ENCODE data around the gene SCNN1B. TPM values are rescaled to one million over a fixed set of nuclear protein-coding genes. Genes with fewer than 3 reads are reported as not detected.

Gene SCNN1B
- total and polyA plus RNA-seq, 2 of the 13 experiments (the other 11 are each of a cell fraction or from before 2014, with no cell fraction given), result not detected

- no peak overlapping the region for H3K4me2 ChIP-seq (ENCODE audit: low read depth, low read length)
- H3K9ac ChIP-seq (ENCODE audit: insufficient read depth, low read depth, low read length), result no peak overlapping the region
- FAIRE-seq (no peak), ATAC-seq (peak; percentile 34; the same call in 1 of the 3 replicates), DNase-seq (ENCODE audit: low spot score) (no peak)
- 4% methylated on average over 5 of the region's 5 CpGs for WGBS (ENCODE audit: low lambda C conversion rate)
- no peak overlapping the region for H2AFZ ChIP-seq (ENCODE audit: low read length)
- no peak overlapping the region for H3K27ac ChIP-seq (ENCODE audit: extremely low read length, insufficient read depth, low read length)
- H3K36me3 ChIP-seq (replicated peaks in 1 of 2; ENCODE audit: control insufficient read depth in 1 of 2, insufficient read depth in 2 of 2, low read length in 2 of 2), result no peaks in the 10 kb centered on the region
- in situ Hi-C loops (cut with HindIII; ENCODE audit: extremely low pct_ligation_motif_present, low pct_unique_long_range_greater_than_20kb), result no loop called here
- no TSS peak for BruUV-seq (replicated peaks)
- no peaks in the 10 kb centered on the region for H3K79me2 ChIP-seq (ENCODE audit: insufficient read depth, low read length)
- no peaks in the 10 kb centered on the region for H3K9me3 ChIP-seq (ENCODE audit: low read length)
- intact Hi-C loops (cut with micrococcal nuclease; ENCODE audit: unreplicated experiment), result no loop called here
- H3K27me3 ChIP-seq (ENCODE audit: control insufficient read depth in 1 of 2, insufficient read depth in 2 of 2, low read length in 2 of 2), result peaks cover 0 to 6% of the 10 kb centered on the region in 2 experiments; a peak in 2 of 5 replicates
- H3K4me1 ChIP-seq (ENCODE audit: insufficient read depth, low read length), result peaks cover 7% of the 10 kb centered on the region
- CTCF ChIA-PET (ENCODE audit: low intra/inter-chr PET ratio, low total read pairs), result no interaction called here
- POLR2A ChIA-PET, result no interaction called here
- no peak overlapping the region for H3K4me3 ChIP-seq (replicated peaks in 1 of 3; ENCODE audit: insufficient read depth in 1 of 3, low read depth in 2 of 3, low read length in 3 of 3)
- H4K20me1 ChIP-seq (ENCODE audit: insufficient read depth, low read length), result no peaks in the 10 kb centered on the region
- TF ChIP-seq GZF1 (CRISPR knock-in tag; IDR thresholded peaks at IDR 0.05) (no peak), ZNF280B (CRISPR knock-in tag; IDR thresholded peaks at IDR 0.05; ENCODE audit: borderline replicate concordance) (no peak), MTERF4 (CRISPR knock-in tag; IDR thresholded peaks at IDR 0.05) (no peak), MAF1 (CRISPR knock-in tag; IDR thresholded peaks at IDR 0.05; ENCODE audit: borderline replicate concordance) (no peak), SMARCC2 (IDR thresholded peaks at IDR 0.05) (no peak), HHEX (CRISPR knock-in tag; IDR thresholded peaks at IDR 0.05) (no peak), KDM4B (CRISPR knock-in tag; IDR thresholded peaks at IDR 0.05) (no peak), KLF6 (CRISPR knock-in tag; IDR thresholded peaks at IDR 0.05) (no peak), ZSCAN12 (CRISPR knock-in tag; IDR thresholded peaks at IDR 0.05) (no peak), ZNF660 (CRISPR knock-in tag; IDR thresholded peaks at IDR 0.05; ENCODE audit: borderline replicate concordance, low read depth) (no peak), SRSF4 (IDR thresholded peaks at IDR 0.05; ENCODE audit: low read depth, low read length, poor library complexity, severe bottlenecking) (no peak), NFIC (IDR thresholded peaks at IDR 0.05; ENCODE audit: low read length) (no peak)
These were observed 41.8 kb downstream of the SCNN1B start for GRCh38 chr16:23343643-23344612.

Data from HepG2 (cell line).